HepG2 (cell line): ENCODE measurements around the gene AUTS2.

Source experiments
- POLR2A ChIP-seq, 2 experiments: IDR thresholded peaks; 2 replicates each; pipeline ENCODE4 v1.6.1; 2011; ENCODE audit warnings: low read depth in 2 of 2, low read length in 2 of 2, mild to moderate bottlenecking in 1 of 2, moderate library complexity in 1 of 2; ENCODE audit not compliant: insufficient read depth in 1 of 2
- TF ChIP-seq, protein P1 (sequence below): sonication (generic); formaldehyde crosslinking; IDR thresholded peaks from 2 replicates; pipeline ENCODE4 v1.5.0; 2020; ENCODE audit warnings: mild to moderate bottlenecking, missing genetic modification reagents, moderate library complexity

- TF ChIP-seq, protein P1, sequence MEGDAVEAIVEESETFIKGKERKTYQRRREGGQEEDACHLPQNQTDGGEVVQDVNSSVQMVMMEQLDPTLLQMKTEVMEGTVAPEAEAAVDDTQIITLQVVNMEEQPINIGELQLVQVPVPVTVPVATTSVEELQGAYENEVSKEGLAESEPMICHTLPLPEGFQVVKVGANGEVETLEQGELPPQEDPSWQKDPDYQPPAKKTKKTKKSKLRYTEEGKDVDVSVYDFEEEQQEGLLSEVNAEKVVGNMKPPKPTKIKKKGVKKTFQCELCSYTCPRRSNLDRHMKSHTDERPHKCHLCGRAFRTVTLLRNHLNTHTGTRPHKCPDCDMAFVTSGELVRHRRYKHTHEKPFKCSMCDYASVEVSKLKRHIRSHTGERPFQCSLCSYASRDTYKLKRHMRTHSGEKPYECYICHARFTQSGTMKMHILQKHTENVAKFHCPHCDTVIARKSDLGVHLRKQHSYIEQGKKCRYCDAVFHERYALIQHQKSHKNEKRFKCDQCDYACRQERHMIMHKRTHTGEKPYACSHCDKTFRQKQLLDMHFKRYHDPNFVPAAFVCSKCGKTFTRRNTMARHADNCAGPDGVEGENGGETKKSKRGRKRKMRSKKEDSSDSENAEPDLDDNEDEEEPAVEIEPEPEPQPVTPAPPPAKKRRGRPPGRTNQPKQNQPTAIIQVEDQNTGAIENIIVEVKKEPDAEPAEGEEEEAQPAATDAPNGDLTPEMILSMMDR (CRISPR knock-in tag): no peak
- TF ChIP-seq POLR2A (IDR thresholded peaks at IDR 0.05; ENCODE audit: insufficient read depth in 1 of 2, low read depth in 2 of 2, low read length in 2 of 2): no peak
These were observed 534.8 kb downstream of the AUTS2 start for GRCh38 chr7:70132852-70133690.
